HepG2 (cell line): ENCODE measurements around the gene TBCD. TPM values are rescaled to one million over a fixed set of nuclear protein-coding genes. Genes with fewer than 3 reads are reported as not detected.

Experiments used
- ARID4A ChIP-seq: sonication (generic); formaldehyde crosslinking; IDR thresholded peaks from 2 replicates; pipeline ENCODE4 v1.5.0; 2020; ENCODE audit warnings: mild to moderate bottlenecking, missing genetic modification reagents, borderline replicate concordance
- BRCA1 ChIP-seq: sonication (generic); formaldehyde crosslinking; IDR thresholded peaks from 2 replicates; pipeline ENCODE4 v1.4.0; 2020; ENCODE audit warnings: missing genetic modification reagents
- GRHL1 ChIP-seq: sonication (generic); formaldehyde crosslinking; conservative IDR thresholded peaks from 2 replicates; pipeline ENCODE4 v1.8.0; 2022; ENCODE audit warnings: missing genetic modification reagents
- HIVEP1 ChIP-seq: sonication (generic); formaldehyde crosslinking; IDR thresholded peaks from 2 replicates; pipeline ENCODE4 v1.4.0; 2020; ENCODE audit warnings: mild to moderate bottlenecking, missing genetic modification reagents
- POLR2AphosphoS5 ChIP-seq: IDR thresholded peaks from 2 replicates; pipeline ENCODE4 v1.6.1; 2012; ENCODE audit warnings: low read depth, low read length
- SP140L ChIP-seq: sonication (generic); formaldehyde crosslinking; IDR thresholded peaks from 2 replicates; pipeline ENCODE4 v1.4.0; 2020; ENCODE audit warnings: missing genetic modification reagents, borderline replicate concordance
- THAP11 ChIP-seq: IDR thresholded peaks from 2 replicates; pipeline ENCODE4 v1.6.1; 2016; ENCODE audit warnings: missing biosample characterization, missing genetic modification reagents
- ZBTB49 ChIP-seq: sonication (generic); formaldehyde crosslinking; IDR thresholded peaks from 2 replicates; pipeline ENCODE4 v1.4.0; 2020; ENCODE audit warnings: missing genetic modification reagents, borderline replicate concordance
- ZFP36L2 ChIP-seq: sonication (generic); formaldehyde crosslinking; IDR thresholded peaks from 2 replicates; pipeline ENCODE4 v1.4.0; 2020; ENCODE audit warnings: missing genetic modification reagents
- ZNF12 ChIP-seq: sonication (generic); formaldehyde crosslinking; IDR thresholded peaks from 2 replicates; pipeline ENCODE4 v1.5.0; 2020; ENCODE audit warnings: missing genetic modification reagents
- ZNF598 ChIP-seq: sonication (generic); formaldehyde crosslinking; IDR thresholded peaks from 2 replicates; pipeline ENCODE4 v1.5.1; 2020; ENCODE audit warnings: mild to moderate bottlenecking, missing genetic modification reagents, borderline replicate concordance
- polyA plus RNA-seq, 8 experiments: library from polyadenylated mRNA; depleted of rRNA in 3 of 8; stranded (reverse) in 7 of 8; unstranded in 1 of 8; fragments of >200 nt; fragmentation: Illumina TruSeq in 4 of 8; extraction: Trizol in 4 of 8; gene quantifications; 2 replicates each; pipeline versions ENCODE4 v1.2.1 to v1.2.3, GENCODE V29; 2011 to 2016; ENCODE audit warnings: low read depth in 4 of 8, missing spikeins in 1 of 8, mixed read lengths in 1 of 8; ENCODE audit not compliant: insufficient read depth in 1 of 8
- total RNA-seq, 5 experiments: library from RNA; depleted of rRNA; stranded (reverse); fragments of >200 nt; fragmentation: Illumina TruSeq; extraction: Trizol; gene quantifications; 2 replicates each; pipeline ENCODE4 v1.2.3, GENCODE V29; 2016; ENCODE audit warnings: low read depth in 1 of 5

The TBCD gene
- total and polyA plus RNA-seq, 2 of the 13 experiments (the other 11 are each of a cell fraction or from before 2014, with no cell fraction given) = 33.9 to 54.8 TPM

- TF ChIP-seq ARID4A (CRISPR knock-in tag) (peak; percentile 100), GRHL1 (CRISPR knock-in tag) (no peak), ZNF12 (CRISPR knock-in tag) (peak; percentile 86), SP140L (CRISPR knock-in tag) (peak; percentile 94; the same call in 1 of the 2 replicates), ZFP36L2 (CRISPR knock-in tag) (peak; percentile 93), THAP11 (CRISPR knock-in tag) (peak; percentile 91), BRCA1 (CRISPR knock-in tag) (peak; percentile 99), ZBTB49 (peak; percentile 90), HIVEP1 (CRISPR knock-in tag) (peak; percentile 99), ZNF598 (CRISPR knock-in tag) (peak; percentile 99), POLR2AphosphoS5 (no peak; the same call in 1 of the 2 replicates)
Observed at GRCh38 chr17:82737967-82738877, 13.6 kb upstream of the TBCD start (continued).
